Urothelium cell line (cell line): ENCODE data around the gene TCEA2.
A peak's percentile ranks its signal among the peaks of the same experiment; 100 is the strongest.
"Not testable (repeated sequence)": the region's sequence is repeated elsewhere in the genome, so short reads cannot be mapped to it uniquely, and the experiment has no call there.

Source experiments
- DNase-seq: peaks from one replicate; pipeline ENCODE4 v3.0.0; 2011; ENCODE audit warnings: low spot score, mixed read lengths
- FAIRE-seq: peaks from 2 replicates; lab custom pipeline; 2011; peaks lifted over from hg19 to GRCh38; lab: Jason Lieb, UNC

Gene TCEA2

DNA sequence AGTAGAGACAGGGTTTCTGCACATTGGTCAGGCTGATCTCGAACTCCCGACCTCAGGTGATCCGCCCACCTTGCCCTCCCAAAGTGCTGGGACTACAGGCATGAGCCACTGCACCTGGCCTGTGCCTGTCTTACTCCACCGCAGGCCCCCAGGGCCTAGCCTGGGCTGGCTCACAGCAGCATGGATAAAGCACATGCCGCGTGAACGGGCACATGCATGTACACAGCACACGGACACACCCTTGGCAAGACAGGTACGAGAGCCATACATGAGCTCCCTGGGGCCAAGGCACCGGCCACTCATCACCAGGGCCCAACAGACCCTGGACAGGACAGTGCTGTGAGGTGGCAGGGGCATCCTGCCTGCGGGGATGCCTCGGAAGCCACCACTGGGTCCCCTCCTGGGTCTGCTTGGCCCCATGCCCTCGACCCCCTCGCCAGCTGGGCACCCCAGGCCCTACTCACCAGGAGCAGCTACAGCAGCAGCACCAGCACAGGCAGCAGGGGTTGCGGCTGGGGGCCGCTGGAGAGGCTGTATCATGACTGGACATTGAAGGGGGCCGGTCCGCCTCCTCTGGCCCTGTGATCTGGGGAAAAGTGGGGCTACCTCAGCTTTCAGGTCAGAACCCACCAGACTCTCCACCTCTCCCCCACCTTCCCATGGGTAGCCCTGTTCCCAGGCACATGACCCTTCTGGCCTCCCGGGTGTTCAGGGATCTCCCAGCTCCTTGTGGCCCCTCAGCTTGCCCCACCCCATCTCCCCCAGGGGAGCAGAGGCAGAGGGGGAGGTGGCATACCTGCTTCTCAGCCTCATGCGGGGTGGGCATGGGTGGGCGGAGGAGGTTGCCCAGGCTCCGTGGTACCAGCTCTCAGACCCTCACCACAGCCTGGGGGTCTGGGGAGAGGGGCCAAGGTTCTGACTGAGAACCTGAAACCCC, 13.3 kb downstream of the TCEA2 start:
- DNase-seq, result no peak
- FAIRE-seq, result no peak

DNA sequence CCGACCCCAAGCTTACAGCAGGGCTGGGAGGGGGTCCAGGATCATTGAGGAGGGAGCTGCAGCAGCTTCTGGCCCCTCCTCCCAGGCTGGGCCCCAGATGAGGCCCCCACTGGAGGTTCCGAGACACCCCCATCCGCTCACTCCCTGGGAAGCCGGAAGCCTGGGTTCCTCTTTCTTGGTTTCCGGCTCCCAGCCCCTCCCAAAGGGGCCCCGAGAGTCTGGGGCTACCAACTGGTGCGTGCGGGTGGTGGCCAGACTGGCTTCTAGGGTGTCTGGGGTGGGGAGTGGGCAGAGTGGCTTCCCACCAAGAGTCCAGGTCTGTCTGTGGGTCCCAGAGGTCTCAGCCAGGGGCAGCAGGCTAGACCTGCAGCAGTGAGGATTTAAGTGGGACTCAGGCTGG, 14.1 kb downstream of the TCEA2 start:
- no peak for DNase-seq
- FAIRE-seq, result no peak

DNA sequence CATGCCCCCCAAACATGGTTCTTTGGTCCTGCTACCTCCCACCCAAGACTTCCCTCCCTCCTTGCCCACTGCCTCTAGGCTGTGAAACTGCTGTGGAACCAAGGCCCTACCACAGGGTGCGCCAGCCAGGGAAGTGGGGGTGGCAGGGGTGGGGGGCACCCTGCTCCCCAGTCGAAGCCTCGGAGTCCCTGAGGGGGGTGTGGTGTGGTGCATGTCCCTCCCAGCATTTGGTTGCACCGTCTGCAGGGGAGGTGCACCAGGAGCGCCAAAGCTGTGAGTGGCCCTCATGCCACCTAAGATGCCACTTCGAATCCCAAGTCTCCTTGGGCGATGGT, 14.5 kb downstream of the TCEA2 start:
- DNase-seq, result no peak
- no peak for FAIRE-seq

DNA sequence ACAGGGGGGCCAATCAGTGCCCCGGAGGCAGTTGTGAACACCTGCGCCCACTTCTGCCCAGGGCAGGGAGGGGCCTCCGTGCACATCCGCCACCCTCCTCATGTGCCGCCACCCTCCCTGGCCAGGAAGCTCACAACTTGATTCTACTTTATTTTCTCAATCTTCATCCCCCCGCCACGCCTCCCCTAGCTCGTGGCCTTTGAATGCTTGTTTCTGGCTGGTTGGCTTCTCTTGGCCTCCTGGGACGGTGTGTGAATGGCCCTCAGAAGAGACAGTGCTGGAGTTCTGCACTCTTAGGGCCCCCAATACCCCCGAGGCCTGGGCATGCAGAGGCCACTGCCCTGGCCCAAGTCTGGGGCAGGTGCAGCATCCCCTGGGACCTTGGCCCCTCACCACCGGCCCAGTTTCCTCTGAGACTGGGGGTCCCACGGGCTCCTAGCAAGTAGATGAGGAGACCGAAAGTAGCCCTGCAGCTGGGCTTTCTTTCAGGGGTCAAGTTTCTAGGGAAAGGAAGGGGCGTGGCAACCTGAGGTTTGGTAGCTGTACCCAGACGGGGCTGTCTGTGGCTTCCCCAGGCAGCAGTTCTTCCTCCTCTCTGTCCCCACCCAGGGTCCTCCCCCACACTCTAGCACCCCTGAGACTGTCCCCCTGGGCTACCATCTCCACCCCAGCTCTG, 15.0 kb downstream of the TCEA2 start:
- no peak for FAIRE-seq
- DNase-seq, result no peak

DNA sequence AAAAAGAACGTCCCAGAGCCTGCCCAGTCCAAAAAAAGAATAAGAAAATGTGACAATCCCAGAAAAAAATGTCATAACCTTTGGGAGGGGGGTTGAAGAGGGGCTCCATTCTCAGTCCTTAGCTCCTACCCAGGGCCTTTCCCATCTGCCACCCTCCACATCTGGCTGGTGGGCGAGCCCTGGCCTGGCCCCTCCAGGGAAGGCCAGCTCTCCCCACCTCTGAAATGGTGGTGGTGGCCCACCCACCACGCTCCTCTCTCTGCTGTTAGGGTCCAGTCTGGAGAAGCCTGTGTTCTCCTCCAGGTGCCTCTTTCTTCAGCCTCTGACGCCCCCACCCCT, 15.9 kb downstream of the TCEA2 start:
- FAIRE-seq, result no peak

DNA sequence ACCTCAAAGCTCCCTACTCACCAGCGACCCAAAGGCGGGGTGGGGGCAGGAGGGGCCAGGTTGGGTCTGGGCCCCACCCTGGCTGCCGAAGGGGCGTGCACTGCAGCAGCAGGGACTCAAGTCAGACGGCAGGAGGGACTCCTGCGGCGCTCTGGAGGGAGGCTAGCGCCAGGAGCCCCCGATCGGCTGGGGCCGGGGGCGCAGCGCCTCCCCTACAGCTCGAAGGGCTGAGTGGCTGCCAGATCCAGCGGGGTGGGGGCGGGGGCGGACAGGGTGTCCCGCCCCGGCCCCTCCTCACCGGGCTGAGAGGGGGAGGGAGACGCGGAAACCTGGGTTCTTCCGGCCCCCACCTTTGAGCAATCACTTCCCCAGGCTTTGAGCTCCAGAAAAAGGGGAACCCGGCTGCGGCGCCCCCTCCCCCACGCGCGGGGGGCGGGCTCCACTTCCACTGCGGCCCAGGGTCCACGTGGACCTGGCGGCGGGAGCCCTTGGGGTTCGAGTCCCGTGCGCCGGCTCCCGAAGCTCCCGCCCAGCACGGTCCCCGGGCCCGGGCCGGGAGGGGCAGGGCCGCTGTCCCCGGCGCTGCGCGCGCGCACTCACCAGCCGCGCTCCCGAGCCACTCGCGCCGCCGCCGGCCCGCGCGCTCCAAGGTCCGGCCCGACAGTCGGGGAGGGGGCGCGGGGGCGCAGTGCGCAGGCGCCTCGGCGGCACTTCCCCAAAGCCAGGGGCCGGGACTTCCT, 16.4 kb downstream of the TCEA2 start, which contains the start of gene RGS19:
TSS of gene RGS19 (minus strand) at position 246 of the 740 bp plus-strand sequence. CDS start 2,632 bp downstream, outside the sequence.
- peak; percentile 91 for DNase-seq
- FAIRE-seq, result no peak

More for the DNA sequence above, 15.9 kb downstream of the TCEA2 start:
- no peak for DNase-seq

DNA sequence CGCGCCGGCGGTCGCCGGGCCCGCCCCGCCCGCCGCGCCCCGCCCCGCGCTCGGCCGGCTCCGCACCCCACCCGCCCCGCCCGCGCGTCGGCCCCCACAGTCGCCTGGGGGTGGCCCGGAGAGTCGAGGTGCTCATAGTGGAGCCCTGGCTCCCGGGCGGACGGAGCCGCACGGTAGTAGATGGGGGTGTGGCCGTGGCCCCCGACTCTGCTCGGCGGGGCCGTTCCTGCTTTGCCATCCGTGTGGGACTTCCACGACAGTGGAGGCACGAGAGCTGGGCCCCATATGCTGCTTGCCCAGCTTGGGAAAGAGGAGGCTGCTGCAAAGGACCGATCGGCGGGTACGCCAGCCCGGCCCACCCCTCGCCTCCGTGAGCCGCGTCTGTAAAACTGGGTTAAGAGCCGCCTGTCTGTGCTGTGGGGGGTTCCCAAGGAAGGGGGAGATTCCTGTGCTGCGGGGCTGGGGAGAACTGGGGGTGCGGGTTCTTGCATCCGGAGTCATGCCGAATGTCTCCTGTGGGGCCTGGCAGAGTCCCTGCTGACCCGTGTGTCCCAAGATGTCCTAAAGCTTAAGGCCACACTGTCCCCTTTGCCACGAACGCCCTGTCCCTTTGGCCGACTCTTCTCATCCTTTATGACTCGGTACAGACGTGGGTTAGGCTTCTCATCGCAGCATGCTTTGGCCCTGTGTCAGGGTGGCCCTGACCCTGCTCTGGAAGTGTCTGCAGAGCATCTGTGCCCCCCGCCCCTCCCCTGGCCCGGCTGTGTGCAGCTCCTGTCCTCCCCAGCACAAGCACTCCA, 17.2 kb downstream of the TCEA2 start, which contains the start of gene OPRL1:
TSS of gene OPRL1 (plus strand) at position 70 of the 800 bp plus-strand sequence. CDS start 12,639 bp downstream, outside the sequence.
- FAIRE-seq (no peak), DNase-seq (no peak)

DNA sequence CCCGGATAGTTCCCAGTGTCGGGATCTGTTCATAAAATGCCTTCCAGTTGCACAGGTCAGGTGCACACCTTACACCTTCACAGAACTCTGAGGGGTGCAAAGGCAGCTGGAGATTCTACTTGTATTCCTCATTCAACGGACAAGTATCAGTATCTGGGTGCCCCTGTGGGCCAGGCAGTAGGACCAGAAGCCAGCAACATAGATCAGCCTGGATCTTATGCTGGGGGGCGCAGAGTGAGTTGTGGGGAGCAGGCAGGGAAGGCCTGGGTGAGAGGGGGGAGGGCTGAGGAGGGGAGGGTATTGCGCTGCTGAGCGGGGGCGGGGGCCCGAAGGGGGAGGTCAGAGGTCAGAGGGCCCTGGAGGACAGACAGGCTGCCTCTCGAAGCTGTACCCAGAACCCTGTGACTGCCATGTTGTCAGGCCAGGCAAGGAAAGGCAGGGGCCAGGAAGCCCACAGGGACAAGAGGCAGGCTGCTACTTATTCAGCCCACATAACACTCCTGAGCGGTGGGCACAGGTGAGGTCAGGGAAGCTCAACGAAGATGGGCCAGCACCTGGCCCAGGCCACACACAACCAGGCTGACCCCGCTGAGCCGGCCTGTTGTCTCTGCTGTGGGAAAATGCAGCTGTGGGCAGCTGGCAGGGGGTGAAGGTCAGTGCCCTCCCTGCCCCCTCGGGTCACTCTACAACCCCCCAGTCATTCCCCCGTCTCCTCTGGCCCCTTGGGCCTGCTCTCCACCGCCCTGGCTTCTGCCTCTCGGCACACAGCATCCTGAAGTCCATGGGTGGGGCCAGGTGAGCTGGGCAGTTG, 18.0 kb downstream of the TCEA2 start:
- DNase-seq, result no peak
- no peak for FAIRE-seq

DNA sequence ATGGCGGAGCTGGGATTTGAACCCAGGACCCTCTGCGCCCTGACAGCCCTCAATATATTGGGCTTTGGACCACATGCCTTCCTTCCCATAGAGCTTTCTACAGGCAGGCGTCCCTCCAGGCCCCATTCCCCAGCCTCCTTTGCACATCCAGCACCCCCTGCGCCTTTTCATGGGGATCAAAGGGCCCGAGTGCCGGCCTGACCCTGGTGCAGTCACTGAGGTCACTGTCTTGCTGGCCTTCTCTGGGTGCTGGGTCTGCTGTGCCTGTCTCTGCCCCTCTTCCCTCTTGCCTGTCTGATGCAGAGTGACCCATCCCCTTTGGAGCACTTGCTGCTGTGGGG, 18.6 kb downstream of the TCEA2 start:
- FAIRE-seq (no peak), DNase-seq (no peak)

DNA sequence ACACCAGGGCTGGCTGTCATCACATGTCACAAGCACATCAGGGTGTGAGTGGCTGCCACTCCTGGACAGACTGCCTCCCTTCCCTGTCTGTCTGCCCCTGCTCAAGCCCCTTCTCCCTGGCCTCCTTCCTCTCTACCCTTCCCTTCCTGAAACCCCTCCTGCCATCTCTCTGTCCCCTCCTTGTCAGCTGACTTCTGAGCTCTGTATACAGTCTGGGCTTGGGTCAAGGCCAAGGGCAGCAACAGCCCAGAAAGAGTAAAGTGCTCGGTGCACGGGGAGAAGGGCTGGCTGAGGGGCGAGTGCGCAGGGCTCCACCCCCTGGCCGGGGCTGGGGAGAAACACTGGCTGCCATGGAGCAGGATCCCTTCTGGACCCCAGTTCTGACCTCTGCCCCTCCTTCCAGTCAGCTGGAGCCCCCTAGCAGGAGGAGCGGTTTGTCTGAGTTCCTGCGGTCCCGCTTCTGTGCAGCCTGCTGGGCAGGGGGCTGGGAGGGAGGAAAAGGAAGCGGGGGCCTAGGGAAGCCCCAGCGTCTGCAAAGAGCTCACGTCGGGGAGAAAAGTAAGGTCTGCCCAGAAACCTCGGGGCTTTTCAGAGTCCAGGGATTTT, 19.2 kb downstream of the TCEA2 start:
- no peak for FAIRE-seq
- DNase-seq, result no peak

DNA sequence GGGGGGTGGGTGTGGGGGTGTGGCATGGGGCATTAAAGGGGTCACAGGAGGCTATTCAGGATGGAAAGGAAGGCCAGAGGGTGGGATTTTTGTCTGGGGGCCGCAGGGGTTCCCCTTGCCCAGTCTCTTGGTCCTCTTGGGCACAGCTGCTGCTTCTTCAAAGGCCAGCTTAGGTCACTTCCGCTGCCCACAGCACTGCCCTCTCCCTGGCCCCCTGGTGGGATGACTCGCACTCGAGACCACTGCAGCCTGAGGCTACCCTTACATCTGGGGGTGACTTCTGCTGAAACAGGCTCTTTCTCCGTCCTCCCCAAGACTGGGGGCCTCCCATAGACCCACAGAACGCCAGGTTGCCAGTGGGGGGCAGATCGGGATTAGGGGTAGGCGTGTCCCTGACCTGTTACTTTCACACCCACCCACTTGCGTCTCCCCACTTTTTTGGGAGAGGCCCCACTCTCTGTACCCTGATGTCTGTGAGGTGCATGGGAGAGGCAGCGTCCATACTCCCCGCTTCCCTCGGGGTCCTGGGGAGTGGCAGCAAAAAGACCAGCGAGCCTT, 19.9 kb downstream of the TCEA2 start:
- FAIRE-seq (no peak), DNase-seq (no peak)

DNA sequence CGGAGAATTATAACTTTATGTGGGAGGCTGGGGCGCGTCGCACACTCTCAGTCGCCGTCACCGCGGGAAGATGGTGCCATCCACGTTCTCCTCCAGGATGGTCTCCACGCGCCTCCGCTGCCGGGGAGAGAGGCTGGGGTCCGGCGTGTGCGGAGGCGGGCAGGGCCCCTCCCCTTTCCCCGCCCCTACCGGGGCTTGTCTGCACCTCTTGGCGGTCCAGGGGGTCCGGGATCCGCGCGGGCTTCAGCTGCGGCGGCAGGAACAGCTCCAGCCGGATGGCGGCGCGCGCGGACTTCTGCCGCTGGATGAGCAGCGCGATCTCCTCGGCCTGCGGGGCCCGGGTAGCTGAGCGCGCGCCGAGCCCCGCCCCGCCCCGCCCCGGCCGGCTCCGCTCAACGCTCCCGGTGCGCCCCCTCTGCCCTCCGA, 20.4 kb downstream of the TCEA2 start:
- peak; percentile 87 for DNase-seq
- FAIRE-seq, result no peak

DNA sequence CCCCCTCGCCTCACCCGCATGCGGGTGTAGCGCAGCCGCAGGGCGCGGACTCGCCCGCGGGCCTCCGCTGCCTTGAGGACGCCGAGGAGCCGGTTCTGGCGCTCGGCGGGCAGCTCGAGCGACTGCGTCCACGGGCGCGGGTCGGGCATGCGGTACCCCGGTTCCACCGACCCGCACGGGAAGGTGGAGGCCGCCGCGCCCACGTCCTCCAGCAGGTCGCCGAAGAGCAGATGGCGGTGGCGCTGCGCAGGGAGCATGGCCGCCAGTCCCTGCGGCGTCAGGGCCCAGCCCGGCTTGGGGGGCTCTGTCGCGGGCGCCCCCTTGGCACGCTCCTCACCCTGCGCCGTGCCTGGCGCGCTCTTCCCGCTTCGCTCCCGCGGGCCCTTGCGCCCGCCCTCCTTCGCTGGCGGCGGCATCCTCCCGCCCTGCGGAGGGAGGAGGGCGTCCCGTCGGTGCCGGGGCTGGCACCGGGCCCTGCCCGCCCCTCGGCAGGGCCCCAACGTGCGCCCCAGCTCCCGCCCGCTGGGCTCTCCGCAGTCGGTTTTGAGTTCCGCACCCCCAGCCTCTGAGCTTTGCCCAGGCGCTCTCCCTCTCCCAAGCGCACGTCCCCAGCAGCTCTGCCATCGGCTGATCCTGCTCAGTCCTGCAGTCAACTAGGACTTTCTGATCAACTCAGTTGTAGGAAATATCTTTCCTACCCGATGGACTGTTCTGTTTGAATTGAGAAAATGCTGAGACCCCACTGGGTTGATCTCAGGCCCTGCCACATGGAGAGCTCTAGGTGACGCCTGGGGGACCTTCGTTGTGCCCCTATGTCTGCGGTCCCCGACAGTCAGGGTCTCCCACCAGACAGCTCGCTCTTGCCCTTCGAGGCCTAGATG, 21.0 kb downstream of the TCEA2 start, which contains the start of gene LKAAEAR1:
TSS of gene LKAAEAR1 (minus strand) at position 595 of the 881 bp plus-strand sequence. CDS start at position 416, 179 bp downstream.
- DNase-seq (no peak), FAIRE-seq (no peak)

DNA sequence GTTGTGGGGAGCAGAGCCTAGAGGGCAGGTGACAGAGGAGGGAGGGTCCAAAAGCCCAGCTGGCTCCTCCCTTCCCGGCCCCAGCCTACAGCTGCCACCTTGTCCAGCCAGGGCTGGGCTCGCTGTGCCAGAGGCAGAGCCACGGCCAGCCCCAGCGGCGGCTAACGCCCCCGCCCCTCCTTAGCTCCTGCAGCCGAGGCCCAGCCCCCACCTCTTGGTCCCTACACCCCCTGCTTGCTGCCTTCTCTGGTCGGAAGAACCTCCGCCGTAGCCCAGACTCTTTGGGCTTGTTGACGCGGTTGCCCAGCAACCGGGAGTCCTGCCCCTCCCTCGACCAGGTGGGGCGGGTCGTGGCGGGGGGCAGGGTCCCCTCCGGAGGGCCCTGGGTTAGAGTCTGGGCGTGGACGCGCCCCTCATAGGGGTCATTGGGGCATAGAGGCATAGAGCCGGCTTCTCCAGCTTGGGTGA, 21.7 kb downstream of the TCEA2 start:
- DNase-seq (no peak), FAIRE-seq (no peak)

DNA sequence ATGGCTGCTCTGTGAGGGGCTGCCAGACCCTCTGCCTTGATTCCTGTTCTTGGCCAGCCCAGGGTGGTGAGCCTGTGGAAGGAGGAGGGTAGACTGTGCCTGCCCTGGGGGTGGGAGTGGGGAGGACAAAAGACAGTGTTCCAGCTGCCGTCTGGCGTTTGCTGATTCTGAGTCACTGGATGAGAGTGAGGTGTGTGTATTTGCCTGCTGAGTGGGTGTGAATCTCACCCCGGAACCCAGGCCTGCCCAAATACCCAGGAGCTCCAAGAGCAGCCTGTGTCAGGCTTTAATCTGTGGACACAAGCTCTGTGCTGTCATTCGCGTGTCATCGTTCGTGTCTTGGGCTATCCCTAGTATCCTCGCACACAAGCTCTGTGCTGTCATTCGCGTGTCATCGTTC, 23.8 kb downstream of the TCEA2 start:
- FAIRE-seq (no peak), DNase-seq (no peak)

DNA sequence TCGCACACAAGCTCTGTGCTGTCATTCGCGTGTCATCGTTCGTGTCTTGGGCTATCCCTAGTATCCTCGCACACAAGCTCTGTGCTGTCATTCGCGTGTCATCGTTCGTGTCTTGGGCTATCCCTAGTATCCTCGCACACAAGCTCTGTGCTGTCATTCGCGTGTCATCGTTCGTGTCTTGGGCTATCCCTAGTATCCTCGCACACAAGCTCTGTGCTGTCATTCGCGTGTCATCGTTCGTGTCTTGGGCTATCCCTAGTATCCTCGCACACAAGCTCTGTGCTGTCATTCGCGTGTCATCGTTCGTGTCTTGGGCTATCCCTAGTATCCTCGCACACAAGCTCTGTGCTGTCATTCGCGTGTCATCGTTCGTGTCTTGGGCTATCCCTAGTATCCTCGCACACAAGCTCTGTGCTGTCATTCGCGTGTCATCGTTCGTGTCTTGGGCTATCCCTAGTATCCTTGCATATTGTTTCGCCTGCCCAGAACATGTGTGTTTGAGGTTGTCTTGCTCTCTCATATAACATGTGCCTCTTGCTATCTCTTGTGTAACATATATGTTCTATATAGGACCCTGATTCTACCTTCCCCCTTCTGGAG, 24.3 kb downstream of the TCEA2 start:
- FAIRE-seq, result not testable (repeated sequence)

DNA sequence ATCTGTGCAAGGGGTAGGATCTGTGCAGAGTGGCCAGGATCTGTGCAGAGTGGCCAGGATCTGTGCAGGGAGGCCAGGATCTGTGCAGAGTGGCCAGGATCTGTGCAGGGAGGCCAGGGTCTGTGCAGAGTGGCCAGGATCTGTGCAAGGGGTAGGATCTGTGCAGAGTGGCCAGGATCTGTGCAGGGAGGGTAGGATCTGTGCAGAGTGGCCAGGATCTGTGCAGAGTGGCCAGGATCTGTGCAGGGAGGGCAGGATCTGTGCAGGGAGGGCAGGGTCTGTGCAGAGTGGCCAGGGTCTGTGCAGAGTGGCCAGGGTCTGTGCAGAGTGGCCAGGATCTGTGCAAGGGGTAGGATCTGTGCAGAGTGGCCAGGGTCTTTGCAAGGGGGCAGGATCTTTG, 25.6 kb downstream of the TCEA2 start:
- not testable (repeated sequence) for DNase-seq
- FAIRE-seq, result peak; percentile 99

More for the DNA sequence above, 24.3 kb downstream of the TCEA2 start:
- not testable (repeated sequence) for DNase-seq
